ENCODE measurements around the gene NTN5.

- TF ChIP-seq GATA2 (IDR thresholded peaks at IDR 0.05; ENCODE audit: low read depth, low read length) (no peak), GATA3 (IDR thresholded peaks at IDR 0.05; ENCODE audit: low read depth, low read length) (no peak)
Measured at GRCh38 chr19:48629599-48630295, 43.1 kb downstream of the NTN5 start.
